ENCODE results near the gene CNKSR3.

GRCh38 chr6:154481521-154482013 is 28.9 kb downstream of the CNKSR3 start:
- TF ChIP-seq CTCF (conservative IDR thresholded peaks at IDR 0.05) (no peak), ZFX (IDR thresholded peaks at IDR 0.05) (no peak)

Measured in C4-2B (cell line).